Activated T-helper 1 cell treated with anti-CD3 and anti-CD28 coated beads, Interleukin-12 subunit alpha, Interleukin-12 subunit beta, Interleukin-2, Interleukin-4 antibody, amounts not matched to agents 30 ng/mL and 10 ng/mL and 1 ng/mL, durations not matched to agents 14 hours and 24 hours and 36 hours (primary cell): Measurements from ENCODE around the gene MRNIP. TPM values are rescaled to one million over a fixed set of nuclear protein-coding genes. Genes with fewer than 3 reads are reported as not detected.
"Not testable (repeated sequence)": the region's sequence is repeated elsewhere in the genome, so short reads cannot be mapped to it uniquely, and the experiment has no call there.

Experiments
- DNase-seq: peaks from one replicate; pipeline ENCODE4 v3.0.0; 2021; ENCODE audit warnings: low spot score
- H3K27ac Mint-ChIP-seq: one replicate; pipeline ENCODE4 v1.8.0; 2021; ENCODE audit warnings: mild to moderate bottlenecking, mixed read lengths
- H3K27me3 Mint-ChIP-seq: one replicate; pipeline ENCODE4 v1.8.0; 2022; ENCODE audit warnings: mild to moderate bottlenecking, moderate library complexity, mixed read lengths; ENCODE audit not compliant: insufficient read depth
- H3K36me3 Mint-ChIP-seq: one replicate; pipeline ENCODE4 v1.8.0; 2021; ENCODE audit warnings: low read depth, mixed read lengths
- H3K4me1 Mint-ChIP-seq: one replicate; pipeline ENCODE4 v1.8.0; 2021; ENCODE audit warnings: low read depth, mixed read lengths
- H3K4me3 Mint-ChIP-seq: one replicate; pipeline ENCODE4 v1.8.0; 2021; ENCODE audit warnings: mild to moderate bottlenecking, moderate library complexity, mixed read lengths
- H3K9me3 Mint-ChIP-seq: one replicate; pipeline ENCODE4 v1.8.0; 2021; ENCODE audit warnings: mixed read lengths
- intact Hi-C: fragments of 100-400 bp; cut with micrococcal nuclease; formaldehyde crosslinking; loops from one replicate; pipeline ENCODE4 v1.15.1; 2024
- total RNA-seq: library from RNA; stranded (reverse); gene quantifications from 2 replicates; pipeline ENCODE4 v1.2.3, GENCODE V29; 2022

The MRNIP gene
- total RNA-seq, 1 donor from 2014 or later = 24.6 TPM

DNA sequence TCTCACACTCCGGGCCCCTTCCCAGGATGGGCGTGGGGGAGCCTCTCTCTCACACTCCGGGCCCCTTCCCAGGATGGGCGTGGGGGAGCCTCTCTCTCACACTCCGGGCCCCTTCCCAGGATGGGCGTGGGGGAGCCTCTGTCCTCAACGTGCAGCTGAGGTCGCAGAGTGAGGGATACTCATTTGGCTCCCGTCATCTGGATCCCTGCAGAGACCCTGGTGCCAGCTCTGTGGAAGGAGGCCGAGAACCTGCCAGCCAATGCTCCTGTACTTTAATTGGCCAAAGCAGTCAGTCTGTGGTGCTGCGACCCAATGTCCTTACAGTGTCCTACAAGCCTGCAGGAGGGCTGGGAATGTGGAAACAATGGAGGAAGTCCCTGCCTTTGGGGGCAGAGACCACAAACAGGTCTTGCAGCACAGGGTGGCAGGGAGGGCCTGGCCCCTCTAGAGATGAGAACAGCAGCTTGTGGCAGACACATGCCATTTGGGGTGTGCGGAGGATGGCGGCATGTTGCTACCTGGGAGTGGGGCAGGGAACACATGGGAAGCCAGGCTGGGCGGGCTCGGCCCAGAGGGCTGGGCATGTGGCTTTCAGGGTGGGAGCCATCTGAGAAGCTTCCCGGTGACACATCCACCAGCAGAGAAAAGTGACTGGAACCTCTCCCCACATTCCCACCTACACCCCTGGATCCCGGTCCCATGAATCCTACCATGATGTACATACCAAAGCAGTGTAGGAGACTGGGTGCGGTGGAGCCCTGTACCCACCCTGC, 13.6 kb upstream of the MRNIP start:
- intact Hi-C loops = no loop called here
- no peak for DNase-seq
- Mint-ChIP-seq H3K9me3 (no peaks in the 10 kb centered on the region), H3K4me1 (no peaks in the 10 kb centered on the region), H3K27me3 (no peaks in the 10 kb centered on the region), H3K36me3 (peaks cover 9% of the 10 kb centered on the region), H3K4me3 (no peak overlapping the region), H3K27ac (no peak overlapping the region)

DNA sequence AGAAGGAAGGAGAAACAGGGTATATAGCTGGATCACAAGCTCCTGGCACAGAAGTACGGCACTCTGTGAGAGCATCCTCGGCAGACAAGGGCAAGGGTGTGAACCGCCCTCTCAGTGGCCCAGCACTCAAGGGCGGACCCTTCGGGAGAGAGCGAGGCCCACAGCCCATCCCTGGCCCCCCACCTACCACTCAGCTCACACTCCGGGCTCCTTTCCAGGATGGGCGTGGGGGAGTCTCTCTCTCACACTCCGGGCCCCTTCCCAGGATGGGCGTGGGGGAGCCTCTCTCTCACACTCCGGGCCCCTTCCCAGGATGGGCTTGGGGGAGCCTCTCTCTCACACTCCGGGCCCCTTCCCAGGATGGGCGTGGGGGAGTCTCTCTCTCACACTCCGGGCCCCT, 12.9 kb upstream of the MRNIP start:
- H3K27ac Mint-ChIP-seq, H3K9me3 Mint-ChIP-seq, H3K4me3 Mint-ChIP-seq, H3K27me3 Mint-ChIP-seq, intact Hi-C loops, H3K36me3 Mint-ChIP-seq, H3K4me1 Mint-ChIP-seq, DNase-seq: not testable (repeated sequence)

DNA sequence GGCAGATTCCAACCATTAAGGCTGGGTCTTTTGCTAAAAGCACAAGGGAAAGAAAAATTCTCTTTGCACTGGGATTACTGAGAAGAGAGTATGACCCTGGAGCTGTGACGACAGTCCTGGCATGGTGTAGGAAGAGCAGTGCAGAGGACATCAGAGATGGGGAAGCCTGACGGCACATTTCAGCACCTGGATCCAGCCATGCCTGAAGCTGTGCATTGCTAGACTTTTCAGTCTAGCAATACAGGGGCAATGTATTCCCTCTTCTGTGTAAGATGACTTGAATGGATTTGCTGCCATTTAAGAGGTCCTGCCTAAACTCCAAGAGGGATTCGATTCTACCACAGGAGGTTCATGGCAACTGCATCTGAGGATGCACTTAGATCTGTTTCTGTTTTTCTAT, 12.3 kb upstream of the MRNIP start:
- no peaks in the 10 kb centered on the region for H3K4me1 Mint-ChIP-seq
- DNase-seq = no peak
- H3K9me3 Mint-ChIP-seq = no peaks in the 10 kb centered on the region
- intact Hi-C loops = no loop called here
- H3K27ac Mint-ChIP-seq = no peak overlapping the region
- H3K36me3 Mint-ChIP-seq = peaks cover 5% of the 10 kb centered on the region
- no peak overlapping the region for H3K4me3 Mint-ChIP-seq
- H3K27me3 Mint-ChIP-seq = no peaks in the 10 kb centered on the region

DNA sequence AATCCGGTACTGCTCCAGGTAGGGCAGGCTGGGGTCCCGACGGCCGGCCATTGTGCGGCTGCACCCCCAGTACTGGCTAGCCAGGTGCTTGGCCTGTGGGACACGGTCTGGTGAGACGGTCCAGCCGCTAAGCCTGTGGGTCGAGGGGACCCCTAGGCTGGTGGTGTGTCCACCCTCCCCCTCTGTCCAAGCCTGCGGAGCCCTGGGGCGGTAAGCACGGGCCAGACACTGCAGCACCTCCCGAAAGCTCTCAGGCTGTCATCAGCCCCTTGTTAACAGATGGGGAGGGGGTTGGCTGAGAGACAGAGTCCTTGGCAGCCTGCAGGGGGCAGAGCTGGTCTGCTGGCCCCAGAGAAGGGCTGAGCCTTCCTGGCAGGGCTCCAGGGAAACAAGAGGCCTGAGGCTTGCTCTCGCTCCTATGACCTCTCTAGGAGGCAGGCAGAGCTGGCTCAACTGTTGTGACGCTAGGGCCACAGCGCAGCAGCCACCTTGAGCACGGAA, 11.8 kb upstream of the MRNIP start:
- peaks cover 5% of the 10 kb centered on the region for H3K36me3 Mint-ChIP-seq
- no peaks in the 10 kb centered on the region for H3K9me3 Mint-ChIP-seq
- no peak for DNase-seq
- intact Hi-C loops = no loop called here
- no peaks in the 10 kb centered on the region for H3K27me3 Mint-ChIP-seq
- H3K27ac Mint-ChIP-seq = no peak overlapping the region
- H3K4me1 Mint-ChIP-seq = no peaks in the 10 kb centered on the region
- H3K4me3 Mint-ChIP-seq = no peak overlapping the region

DNA sequence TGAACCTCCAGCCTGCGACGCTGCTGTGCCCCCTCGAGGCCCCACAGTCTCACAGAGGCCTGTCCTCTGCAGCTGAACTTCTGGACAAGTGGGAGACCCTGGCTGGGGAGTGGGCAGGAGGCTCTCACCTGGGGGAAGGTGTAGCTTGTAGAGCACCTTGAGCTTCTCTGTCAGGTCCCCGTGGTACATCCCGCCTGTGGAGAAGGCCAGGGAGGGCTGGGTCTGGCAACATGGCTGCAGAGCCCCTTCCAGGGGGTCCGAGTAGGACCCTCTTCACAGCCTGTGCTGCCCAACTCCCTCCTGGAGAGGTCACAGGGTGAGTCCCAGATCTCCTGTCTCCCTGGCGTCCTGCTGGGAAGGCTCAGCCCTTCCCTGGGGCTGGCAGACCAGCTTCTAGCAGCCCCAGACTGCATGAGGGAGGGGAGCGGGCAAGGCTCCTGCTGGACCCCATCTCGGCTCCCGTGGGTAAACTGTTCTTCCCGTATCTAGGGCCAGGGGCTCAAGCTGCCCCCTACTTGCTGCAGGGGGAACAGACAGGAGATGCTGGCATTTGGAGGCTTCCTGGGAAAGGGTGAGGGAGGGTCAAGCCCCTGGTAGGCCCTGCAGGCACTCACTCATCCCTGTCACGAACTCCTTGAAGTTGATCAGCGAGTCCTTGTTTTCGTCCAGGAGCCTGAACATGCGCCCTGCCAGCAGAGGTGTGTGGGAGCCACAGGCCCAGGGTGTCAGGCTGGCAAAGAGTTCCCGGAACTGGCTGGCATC, 11.2 kb upstream of the MRNIP start:
- no peak for DNase-seq
- peaks cover 9% of the 10 kb centered on the region for H3K36me3 Mint-ChIP-seq
- no peaks in the 10 kb centered on the region for H3K4me1 Mint-ChIP-seq
- no peak overlapping the region for H3K27ac Mint-ChIP-seq
- H3K27me3 Mint-ChIP-seq = no peaks in the 10 kb centered on the region
- H3K4me3 Mint-ChIP-seq = no peak overlapping the region
- no peaks in the 10 kb centered on the region for H3K9me3 Mint-ChIP-seq
- intact Hi-C loops = no loop called here

DNA sequence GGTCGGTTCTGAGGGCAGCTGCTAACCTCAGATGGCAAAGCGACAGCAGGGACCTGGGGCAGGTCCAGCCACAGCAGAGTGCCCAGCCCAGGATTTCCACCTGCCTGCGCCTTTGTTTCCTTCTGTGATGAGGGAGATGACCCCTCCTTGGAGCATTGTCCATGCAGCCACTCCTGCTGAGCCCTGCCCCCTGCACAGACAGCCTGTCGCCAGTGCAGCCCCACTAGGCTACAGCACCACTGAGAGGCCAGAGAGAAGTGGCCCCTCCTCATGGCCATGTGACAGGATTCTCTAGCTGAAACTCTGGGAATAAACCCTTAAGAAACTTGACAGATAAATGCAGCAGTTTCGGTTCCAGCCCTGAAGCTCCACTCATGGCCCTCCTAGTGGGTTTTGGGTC, 10.5 kb upstream of the MRNIP start:
- DNase-seq = no peak
- no peaks in the 10 kb centered on the region for H3K27me3 Mint-ChIP-seq
- no peaks in the 10 kb centered on the region for H3K4me1 Mint-ChIP-seq
- no peaks in the 10 kb centered on the region for H3K9me3 Mint-ChIP-seq
- H3K36me3 Mint-ChIP-seq = peaks cover 10% of the 10 kb centered on the region
- no peak overlapping the region for H3K27ac Mint-ChIP-seq
- intact Hi-C loops = no loop called here
- no peak overlapping the region for H3K4me3 Mint-ChIP-seq

DNA sequence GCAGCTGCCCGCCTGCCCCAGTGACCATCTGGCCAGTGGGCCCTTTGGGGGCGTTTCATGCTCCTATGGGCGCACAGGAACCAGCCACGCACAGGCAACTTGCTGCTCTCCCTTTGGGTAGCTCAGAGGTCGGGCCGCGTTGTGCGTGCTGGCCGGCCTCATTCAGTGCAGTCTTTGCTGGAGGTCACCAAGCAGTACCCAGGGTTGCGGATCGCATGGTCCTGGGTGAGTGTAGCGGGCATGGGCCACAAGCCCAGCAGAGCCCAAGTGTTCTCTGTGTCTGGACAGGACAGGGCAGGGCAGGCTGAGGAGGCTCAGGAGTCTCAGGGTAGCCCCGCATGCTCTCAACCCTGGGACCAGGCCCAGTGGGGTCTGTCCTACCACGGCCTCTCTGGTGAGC, 9.9 kb upstream of the MRNIP start:
- no peaks in the 10 kb centered on the region for H3K4me1 Mint-ChIP-seq
- H3K27me3 Mint-ChIP-seq = no peaks in the 10 kb centered on the region
- intact Hi-C loops = no loop called here
- no peaks in the 10 kb centered on the region for H3K9me3 Mint-ChIP-seq
- no peak overlapping the region for H3K4me3 Mint-ChIP-seq
- H3K36me3 Mint-ChIP-seq = peaks cover 13% of the 10 kb centered on the region
- no peak overlapping the region for H3K27ac Mint-ChIP-seq
- DNase-seq = no peak

DNA sequence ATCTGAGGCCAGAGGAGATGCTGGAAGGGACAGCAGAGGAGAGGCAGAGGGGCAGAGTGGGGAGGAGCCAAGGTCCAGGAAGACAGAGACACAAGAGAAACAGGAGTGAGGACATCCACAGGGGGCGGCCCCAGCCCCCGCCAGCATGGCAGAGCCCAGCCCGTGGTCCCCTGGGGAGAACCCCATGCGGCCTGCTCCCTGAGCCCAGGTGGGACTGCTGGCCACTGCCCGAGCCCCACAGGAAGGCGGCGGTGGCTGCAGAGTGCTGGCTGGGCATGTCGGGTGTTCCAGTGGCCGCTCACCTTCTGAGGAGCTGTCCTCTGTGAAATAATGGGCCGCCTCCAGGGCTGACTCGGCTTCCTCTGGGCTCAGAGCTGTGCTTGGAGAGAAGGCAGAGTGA, 8.9 kb upstream of the MRNIP start:
- Mint-ChIP-seq H3K4me1 (no peaks in the 10 kb centered on the region), H3K36me3 (peaks cover 17% of the 10 kb centered on the region), H3K4me3 (no peak overlapping the region), H3K27ac (peak overlapping the region; percentile 61), H3K9me3 (no peaks in the 10 kb centered on the region), H3K27me3 (no peaks in the 10 kb centered on the region)
- DNase-seq = no peak
- intact Hi-C loops = no loop called here

DNA sequence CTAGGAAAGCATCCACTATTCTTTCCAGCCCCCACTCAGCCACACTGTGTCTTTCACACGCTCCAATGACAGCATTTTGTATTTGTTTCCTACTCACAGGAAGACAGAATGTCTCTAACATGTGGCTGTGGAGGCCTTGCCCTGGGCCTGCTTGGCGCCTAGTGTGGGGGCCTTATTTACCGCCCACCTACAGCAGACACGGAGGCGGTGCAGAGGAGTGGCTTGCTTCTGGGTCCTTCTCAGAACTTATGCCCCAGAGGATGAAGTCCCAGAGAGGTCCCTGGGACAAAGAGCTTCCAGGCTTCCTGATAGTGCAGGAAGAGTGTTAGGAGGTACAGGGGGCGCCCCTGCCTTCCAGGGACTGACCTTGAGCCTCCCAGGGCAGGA, 8.5 kb upstream of the MRNIP start:
- intact Hi-C loops = no loop called here
- DNase-seq = no peak
- no peak overlapping the region for H3K4me3 Mint-ChIP-seq
- H3K9me3 Mint-ChIP-seq = no peaks in the 10 kb centered on the region
- H3K4me1 Mint-ChIP-seq = no peaks in the 10 kb centered on the region
- H3K27ac Mint-ChIP-seq = peak overlapping the region; percentile 61
- H3K27me3 Mint-ChIP-seq = no peaks in the 10 kb centered on the region
- H3K36me3 Mint-ChIP-seq = peaks cover 19% of the 10 kb centered on the region

DNA sequence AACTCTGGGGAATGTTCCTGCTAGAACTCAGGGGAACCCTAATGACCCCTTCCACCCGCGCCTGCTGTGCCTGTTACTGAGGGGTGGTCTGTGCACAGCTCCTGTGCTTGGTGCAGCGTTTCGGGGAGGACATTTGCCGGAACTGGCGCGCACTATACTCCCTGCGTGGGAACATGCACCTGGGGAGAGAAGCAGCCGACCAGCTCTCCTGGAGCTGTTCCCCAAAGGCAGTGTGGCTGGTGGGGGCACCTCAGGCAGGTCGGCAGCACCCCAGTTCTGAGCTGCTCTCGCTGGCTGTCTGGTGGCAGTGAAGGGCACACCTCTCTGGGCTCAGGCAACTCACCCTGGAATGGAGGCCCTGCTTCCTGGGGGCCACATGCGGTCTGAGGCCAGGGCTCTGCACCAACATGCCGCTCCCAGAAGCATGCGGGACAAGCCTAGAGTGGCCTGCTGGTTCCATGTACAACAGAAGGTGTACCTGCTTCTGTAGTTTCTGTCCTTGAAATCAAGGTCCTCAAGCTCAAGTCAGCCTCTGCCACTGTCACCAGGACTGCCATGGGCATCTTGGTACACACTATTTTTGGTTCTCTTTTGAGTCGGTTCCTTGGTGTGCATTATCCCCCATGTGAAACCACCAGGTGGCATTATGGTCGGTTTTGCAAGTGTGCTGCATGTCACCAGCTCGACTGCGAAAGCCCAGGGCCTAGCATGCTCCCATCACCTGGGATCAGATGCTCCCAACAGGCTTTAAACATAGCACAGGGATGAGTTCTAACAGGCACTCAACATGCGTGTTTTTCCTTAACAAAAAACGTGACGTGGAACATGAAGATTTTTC, 7.8 kb upstream of the MRNIP start:
- H3K9me3 Mint-ChIP-seq = no peaks in the 10 kb centered on the region
- intact Hi-C loops = no loop called here

DNA sequence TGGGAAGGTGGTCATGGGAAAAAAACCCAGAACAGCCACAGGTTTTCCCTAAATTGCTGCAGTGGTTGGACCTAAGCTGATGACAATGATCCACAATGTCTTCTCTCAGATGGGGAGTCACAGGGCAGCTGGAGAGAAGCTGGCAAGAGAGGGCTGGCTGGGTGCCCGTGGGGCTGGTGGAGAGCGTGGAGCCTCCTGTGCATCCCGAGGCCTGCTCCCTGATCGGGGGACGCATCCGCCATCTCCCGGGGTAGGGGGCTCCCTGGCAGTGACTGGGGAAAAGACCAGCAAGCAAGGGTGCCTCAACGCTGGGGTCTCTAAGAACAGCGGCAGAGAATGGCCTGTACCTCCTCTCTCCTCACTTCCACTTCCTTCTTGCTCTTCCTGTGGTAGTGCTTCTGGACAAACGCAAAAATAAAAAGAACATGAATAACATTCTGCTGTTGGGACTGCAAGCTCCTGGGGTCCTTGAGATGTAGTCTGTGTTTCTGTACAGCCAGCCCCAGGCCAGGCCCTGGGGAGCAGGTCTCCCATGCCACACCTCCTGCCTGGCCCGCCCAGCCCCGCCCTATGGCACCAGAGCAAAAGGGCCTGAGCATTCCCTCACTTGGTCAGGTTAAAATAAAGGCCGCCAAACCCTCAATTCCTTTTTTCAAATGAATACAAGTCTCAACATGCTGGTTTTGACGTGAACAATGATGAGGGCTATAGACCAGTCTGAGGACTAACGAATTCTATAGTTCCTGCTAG, 7.0 kb upstream of the MRNIP start:
- Mint-ChIP-seq H3K36me3 (peaks cover 18% of the 10 kb centered on the region), H3K4me1 (no peaks in the 10 kb centered on the region)

More for the DNA sequence above, 7.8 kb upstream of the MRNIP start:
- Mint-ChIP-seq H3K4me1 (no peaks in the 10 kb centered on the region), H3K27ac (no peak overlapping the region), H3K27me3 (no peaks in the 10 kb centered on the region), H3K36me3 (peaks cover 21% of the 10 kb centered on the region), H3K4me3 (no peak overlapping the region)
- DNase-seq = no peak

DNA sequence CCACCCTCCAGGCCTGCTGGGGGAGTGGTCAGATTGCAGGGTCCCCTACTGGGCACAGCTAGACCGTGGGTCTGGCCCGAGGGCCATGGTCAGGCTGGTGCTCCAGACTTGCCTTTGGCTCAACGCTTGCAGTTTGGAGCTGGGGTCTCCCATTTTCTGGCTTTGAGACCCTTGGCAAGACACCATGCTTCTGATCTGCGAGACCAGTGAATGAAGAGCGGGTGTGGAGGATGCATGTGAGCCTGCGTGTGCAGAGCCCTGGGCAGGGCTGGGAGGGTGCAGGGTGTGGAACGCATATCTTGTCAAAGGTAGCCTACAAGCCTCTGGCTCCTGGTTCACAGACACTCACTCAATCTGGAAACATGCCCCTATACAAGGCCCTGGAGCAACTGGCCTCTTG, 6.1 kb upstream of the MRNIP start:
- intact Hi-C loops = no loop called here
- DNase-seq = no peak
- Mint-ChIP-seq H3K4me3 (no peak overlapping the region), H3K27me3 (no peaks in the 10 kb centered on the region), H3K9me3 (no peaks in the 10 kb centered on the region), H3K36me3 (peaks cover 18% of the 10 kb centered on the region), H3K4me1 (no peaks in the 10 kb centered on the region), H3K27ac (no peak overlapping the region)

More for the DNA sequence above, 7.0 kb upstream of the MRNIP start:
- Mint-ChIP-seq H3K27me3 (no peaks in the 10 kb centered on the region), H3K4me3 (no peak overlapping the region), H3K9me3 (no peaks in the 10 kb centered on the region), H3K27ac (no peak overlapping the region)
- DNase-seq = no peak
- intact Hi-C loops = no loop called here
